Smooth muscle cell (in vitro differentiated cells): ENCODE measurements around the gene KANK4. TPM values are rescaled to one million over a fixed set of nuclear protein-coding genes. Genes with fewer than 3 reads are reported as not detected.

Source experiments
- DNase-seq: peaks from one replicate; lab custom pipeline; 2025; ENCODE audit not compliant: unreplicated experiment; lab: John Stamatoyannopoulos, UW
- H2AFZ ChIP-seq: fragments of 200-600 bp; sonication (generic); 2 replicates; pipeline ENCODE4 v1.6.0; 2016; ENCODE audit warnings: antibody characterized with exemption, low read depth, mild to moderate bottlenecking
- H3F3A ChIP-seq: fragments of 200-600 bp; sonication (generic); 2 replicates; pipeline ENCODE4 v1.6.0; 2017; ENCODE audit warnings: antibody characterized with exemption, low read depth
- H3K27ac ChIP-seq: fragments of 200-600 bp; sonication (generic); 2 replicates; pipeline ENCODE4 v1.5.1; 2016; ENCODE audit warnings: low read depth, mild to moderate bottlenecking
- H3K27me3 ChIP-seq: fragments of 200-600 bp; sonication (generic); 2 replicates; pipeline ENCODE4 v1.6.1; 2016; ENCODE audit warnings: low read depth, mild to moderate bottlenecking
- H3K36me3 ChIP-seq: fragments of 200-600 bp; sonication (generic); 2 replicates; pipeline ENCODE4 v1.5.1; 2016; ENCODE audit warnings: low read depth
- H3K4me1 ChIP-seq: fragments of 200-600 bp; sonication (generic); 2 replicates; pipeline ENCODE4 v1.5.1; 2016; ENCODE audit warnings: low read depth
- H3K4me2 ChIP-seq: fragments of 200-600 bp; sonication (generic); 2 replicates; pipeline ENCODE4 v1.6.0; 2016; ENCODE audit warnings: mild to moderate bottlenecking
- H3K4me3 ChIP-seq: fragments of 200-600 bp; sonication (generic); 2 replicates; pipeline ENCODE4 v1.5.1; 2016; ENCODE audit warnings: mild to moderate bottlenecking
- H3K79me2 ChIP-seq: fragments of 200-600 bp; sonication (generic); 2 replicates; pipeline ENCODE4 v1.6.0; 2016; ENCODE audit warnings: low read depth, mild to moderate bottlenecking
- H3K9ac ChIP-seq: fragments of 200-600 bp; sonication (generic); 2 replicates; pipeline ENCODE4 v1.6.0; 2016; ENCODE audit warnings: low read depth
- H3K9me3 ChIP-seq: fragments of 200-600 bp; sonication (generic); replicated peaks from 2 replicates; pipeline ENCODE4 v1.5.1; 2016; ENCODE audit warnings: low read depth
- H4K20me1 ChIP-seq: fragments of 200-600 bp; sonication (generic); 2 replicates; pipeline ENCODE4 v1.6.0; 2016; ENCODE audit warnings: low read depth
- WGBS: methylation state at CpG from one replicate; pipeline ENCODE4 v1.1.7; 2016; ENCODE audit warnings: low lambda C conversion rate; 5-methylcytosine and 5-hydroxymethylcytosine counted together
- polyA plus RNA-seq: library from polyadenylated mRNA; unstranded; fragments of >200 nt; fragmentation: Nextera tagmentation; extraction: Ambion mirVana; gene quantifications from 2 replicates; pipeline ENCODE4 v1.2.1, GENCODE V29; 2016
- total RNA-seq: library from RNA; depleted of rRNA; stranded (reverse); fragments of >200 nt; gene quantifications from 2 replicates; pipeline ENCODE4 v1.2.3, GENCODE V29; 2014
- TF ChIP-seq, protein P1 (sequence below): fragments of 200-600 bp; sonication (generic); IDR thresholded peaks from 2 replicates; pipeline ENCODE4 v1.5.1; 2017; ENCODE audit warnings: borderline replicate concordance, mild to moderate bottlenecking, antibody characterized with exemption; ENCODE audit not compliant: insufficient read depth, poor library complexity, severe bottlenecking

KANK4 gene
- total and polyA plus RNA-seq, 2 experiments from 2014 or later = 69.2 to 77.8 TPM

DNA sequence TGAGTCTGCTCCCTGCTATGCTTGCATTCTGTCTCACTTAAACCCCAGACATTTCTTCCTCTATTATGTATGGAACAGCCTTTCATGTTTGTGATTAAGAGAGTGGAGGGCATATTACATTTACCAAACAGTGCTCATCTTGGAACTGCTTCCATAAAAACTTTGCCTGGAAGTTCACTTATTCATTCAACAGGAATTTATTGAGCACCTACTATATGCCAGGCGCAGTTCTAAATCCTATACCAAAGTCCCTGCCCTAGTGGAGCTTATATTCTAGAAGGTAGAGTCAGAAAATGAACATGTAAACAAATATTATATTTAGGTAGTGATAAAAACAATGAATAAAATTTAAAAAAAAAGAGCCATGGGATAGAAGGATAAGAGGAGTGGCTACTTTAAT, 49.8 kb downstream of the KANK4 start:
- Histone ChIP-seq H3K27me3 (no peaks in the 10 kb centered on the region), H3K4me1 (no peaks in the 10 kb centered on the region), H3K9me3 (no peaks in the 10 kb centered on the region), H2AFZ (no peak overlapping the region), H3K9ac (no peak overlapping the region), H4K20me1 (peaks cover 80% of the 10 kb centered on the region), H3K27ac (no peak overlapping the region), H3K4me2 (no peak overlapping the region), H3F3A (no peaks in the 10 kb centered on the region), H3K79me2 (no peaks in the 10 kb centered on the region), H3K36me3 (peaks cover 2% of the 10 kb centered on the region), H3K4me3 (no peak overlapping the region)
- TF ChIP-seq, protein P1, sequence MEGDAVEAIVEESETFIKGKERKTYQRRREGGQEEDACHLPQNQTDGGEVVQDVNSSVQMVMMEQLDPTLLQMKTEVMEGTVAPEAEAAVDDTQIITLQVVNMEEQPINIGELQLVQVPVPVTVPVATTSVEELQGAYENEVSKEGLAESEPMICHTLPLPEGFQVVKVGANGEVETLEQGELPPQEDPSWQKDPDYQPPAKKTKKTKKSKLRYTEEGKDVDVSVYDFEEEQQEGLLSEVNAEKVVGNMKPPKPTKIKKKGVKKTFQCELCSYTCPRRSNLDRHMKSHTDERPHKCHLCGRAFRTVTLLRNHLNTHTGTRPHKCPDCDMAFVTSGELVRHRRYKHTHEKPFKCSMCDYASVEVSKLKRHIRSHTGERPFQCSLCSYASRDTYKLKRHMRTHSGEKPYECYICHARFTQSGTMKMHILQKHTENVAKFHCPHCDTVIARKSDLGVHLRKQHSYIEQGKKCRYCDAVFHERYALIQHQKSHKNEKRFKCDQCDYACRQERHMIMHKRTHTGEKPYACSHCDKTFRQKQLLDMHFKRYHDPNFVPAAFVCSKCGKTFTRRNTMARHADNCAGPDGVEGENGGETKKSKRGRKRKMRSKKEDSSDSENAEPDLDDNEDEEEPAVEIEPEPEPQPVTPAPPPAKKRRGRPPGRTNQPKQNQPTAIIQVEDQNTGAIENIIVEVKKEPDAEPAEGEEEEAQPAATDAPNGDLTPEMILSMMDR = no peak
- 93% methylated on average over 1 of the region's 1 CpG for WGBS
- DNase-seq = no peak

DNA sequence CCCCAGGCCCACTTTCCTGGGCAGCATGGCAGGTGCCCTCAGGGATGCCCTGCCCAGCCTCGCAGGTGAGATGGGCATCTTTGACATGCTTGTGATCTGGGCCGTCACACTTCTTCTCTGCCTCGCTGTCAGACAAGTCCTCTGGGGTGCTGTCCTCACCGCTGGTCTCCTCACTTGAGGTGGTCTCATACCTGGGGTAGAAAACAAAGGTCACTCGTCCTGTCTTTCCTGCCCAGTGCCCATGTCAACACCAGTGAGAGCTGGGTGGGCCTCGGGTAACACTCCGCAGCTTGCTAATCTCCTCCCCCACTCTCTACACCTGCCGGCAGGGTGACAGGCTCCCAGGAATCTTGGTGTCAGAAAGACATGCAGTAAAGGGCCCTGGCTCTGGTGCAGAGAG, 50.9 kb downstream of the KANK4 start:
- no peak overlapping the region for H2AFZ ChIP-seq
- H3K4me1 ChIP-seq = no peaks in the 10 kb centered on the region
- no peaks in the 10 kb centered on the region for H3K79me2 ChIP-seq
- no peak overlapping the region for H3K9ac ChIP-seq
- TF ChIP-seq, protein P1 = no peak
- H3K4me2 ChIP-seq = no peak overlapping the region
- 95% methylated on average over 8 of the region's 8 CpGs for WGBS
- no peaks in the 10 kb centered on the region for H3F3A ChIP-seq
- H3K9me3 ChIP-seq = no peaks in the 10 kb centered on the region
- peaks cover 4% of the 10 kb centered on the region for H3K36me3 ChIP-seq
- no peak for DNase-seq
- H3K27me3 ChIP-seq = no peaks in the 10 kb centered on the region
- no peak overlapping the region for H3K4me3 ChIP-seq
- no peak overlapping the region for H3K27ac ChIP-seq
- H4K20me1 ChIP-seq = peaks cover 78% of the 10 kb centered on the region

DNA sequence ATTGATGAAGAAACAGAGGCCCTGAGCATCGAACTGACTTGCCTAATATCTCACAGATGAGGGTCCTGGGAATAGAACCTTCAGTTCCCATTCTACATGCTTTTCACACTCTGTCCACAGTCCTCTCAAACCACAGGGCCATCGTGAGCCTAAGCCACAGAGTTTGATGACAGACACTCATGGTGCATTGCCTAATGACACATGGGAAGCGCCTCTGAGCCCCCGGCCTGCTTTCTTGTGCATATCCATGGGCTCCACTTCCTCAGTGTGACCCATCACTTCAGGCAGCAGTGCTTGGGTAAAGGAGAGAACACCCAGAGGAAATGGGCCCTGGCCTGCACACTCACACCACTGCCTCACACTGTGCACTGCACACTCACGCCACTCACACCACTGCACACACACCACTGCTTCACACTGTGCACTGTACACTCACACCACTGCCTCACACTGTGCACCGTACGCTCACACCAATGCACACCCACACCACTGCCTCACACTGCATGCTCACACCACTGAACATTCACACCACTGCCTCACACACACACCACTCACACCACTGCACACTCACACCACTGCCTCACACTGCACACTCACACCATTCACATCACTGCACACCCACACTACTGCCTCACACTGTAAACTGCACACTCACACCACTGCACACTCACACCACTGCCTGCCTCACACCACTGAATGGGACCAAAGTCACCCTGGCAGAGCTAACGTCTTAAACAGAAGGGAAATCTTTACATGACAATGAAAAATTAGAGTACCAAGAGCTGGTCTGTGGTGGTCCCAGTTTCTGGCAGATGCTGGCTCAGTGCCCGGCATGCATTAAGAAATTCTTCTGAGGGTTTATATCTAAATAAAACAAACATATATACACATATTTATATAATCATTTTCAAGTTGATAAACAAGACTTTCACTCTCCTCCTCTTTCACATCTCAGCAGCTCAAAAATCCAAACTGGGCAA, 53.0 kb downstream of the KANK4 start:
- DNase-seq = no peak
- H3K4me1 ChIP-seq = no peaks in the 10 kb centered on the region
- no peak overlapping the region for H3K4me3 ChIP-seq
- no peak overlapping the region for H3K27ac ChIP-seq
- TF ChIP-seq, protein P1 = no peak
- no peaks in the 10 kb centered on the region for H3K79me2 ChIP-seq
- 82% methylated on average over 9 of the region's 9 CpGs for WGBS
- H3K4me2 ChIP-seq = no peak overlapping the region
- no peaks in the 10 kb centered on the region for H3F3A ChIP-seq
- peaks cover 9% of the 10 kb centered on the region for H3K36me3 ChIP-seq
- no peak overlapping the region for H2AFZ ChIP-seq
- no peaks in the 10 kb centered on the region for H3K27me3 ChIP-seq
- H4K20me1 ChIP-seq = peaks cover 77% of the 10 kb centered on the region
- H3K9me3 ChIP-seq = no peaks in the 10 kb centered on the region
- no peak overlapping the region for H3K9ac ChIP-seq

DNA sequence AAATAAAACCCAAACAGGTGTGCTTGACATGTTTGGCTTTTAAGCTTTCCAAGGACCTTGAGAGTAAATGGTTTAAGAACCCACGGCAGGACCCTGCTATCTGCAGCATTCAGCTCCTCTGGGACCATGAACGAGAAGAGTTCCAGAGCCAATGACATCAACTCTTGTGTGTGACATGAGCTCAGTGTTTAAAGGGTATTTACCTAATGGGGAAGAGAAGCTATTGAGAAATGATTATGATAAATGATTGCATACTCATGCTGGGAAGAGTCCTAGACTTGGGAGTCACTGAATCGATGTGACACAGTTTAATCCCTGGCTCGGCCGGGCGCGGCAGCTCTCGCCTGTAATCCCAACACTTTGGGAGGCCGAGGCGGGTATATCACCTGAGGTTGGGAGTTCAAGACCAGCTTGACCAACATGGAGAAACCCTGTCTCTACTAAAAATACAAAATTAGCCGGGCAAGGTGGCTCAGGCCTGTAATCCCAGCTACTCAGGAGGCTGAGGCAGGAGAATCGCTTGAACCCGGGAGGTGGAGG, 55.4 kb downstream of the KANK4 start:
- 86% methylated on average over 13 of the region's 13 CpGs for WGBS

More for the DNA sequence above, 55.4 kb downstream of the KANK4 start:
- no peak for DNase-seq
- H3K9me3 ChIP-seq = no peaks in the 10 kb centered on the region
- no peak overlapping the region for H3K4me3 ChIP-seq
- TF ChIP-seq, protein P1 = no peak
- H3K27ac ChIP-seq = no peak overlapping the region
- H2AFZ ChIP-seq = no peak overlapping the region
- H3K79me2 ChIP-seq = no peaks in the 10 kb centered on the region
- no peaks in the 10 kb centered on the region for H3F3A ChIP-seq
- no peak overlapping the region for H3K9ac ChIP-seq
- H3K36me3 ChIP-seq = peaks cover 9% of the 10 kb centered on the region
- peaks cover 76% of the 10 kb centered on the region for H4K20me1 ChIP-seq
- H3K4me2 ChIP-seq = no peak overlapping the region
- H3K27me3 ChIP-seq = no peaks in the 10 kb centered on the region
- H3K4me1 ChIP-seq = no peaks in the 10 kb centered on the region
